Gastrocnemius medialis (tissue), 4 donors: ENCODE measurements around the gene BCAS2. TPM values are rescaled to one million over a fixed set of nuclear protein-coding genes. Genes with fewer than 3 reads are reported as not detected.
"Not testable (repeated sequence)": the region's sequence is repeated elsewhere in the genome, so short reads cannot be mapped to it uniquely, and the experiment has no call there.

Experiments used
- ATAC-seq, 2 donors: fragments of 150-250 bp; one replicate each; pipeline ENCODE4 v1.9.1; 2016
- DNase-seq, 2 donors: peaks; one replicate each; pipeline ENCODE4 v3.0.0-alpha.2; 2019
- H3K27ac ChIP-seq, 4 donors: fragments of 200-600 bp; sonication (generic); 1 replicate in 1 of 4; 2 replicates in 3 of 4; pipeline ENCODE4 v1.5.1; 2016 to 2018; ENCODE audit warnings: mild to moderate bottlenecking in 2 of 4, moderate library complexity in 1 of 4
- H3K27me3 ChIP-seq, 3 donors: fragments of 200-600 bp; sonication (generic) in 2 of 3; 1 replicate in 1 of 3; 2 replicates in 2 of 3; pipeline versions ENCODE4 v1.5.1 to v1.6.0; 2016 to 2019; ENCODE audit warnings: mild to moderate bottlenecking in 1 of 3, moderate library complexity in 1 of 3
- H3K36me3 ChIP-seq, 2 donors: fragments of 200-600 bp; sonication (generic) in 1 of 2; one replicate each; pipeline ENCODE4 v1.5.1; 2017 to 2018
- H3K4me1 ChIP-seq, 2 donors: fragments of 200-600 bp; sonication (generic) in 1 of 2; one replicate each; pipeline ENCODE4 v1.5.1; 2016 to 2017; ENCODE audit warnings: mild to moderate bottlenecking in 2 of 2
- H3K4me3 ChIP-seq, 4 donors: fragments of 200-600 bp; sonication (generic) in 3 of 4; 1 replicate in 1 of 4; 2 replicates in 3 of 4; pipeline ENCODE4 v1.5.1; 2016 to 2019; ENCODE audit warnings: mild to moderate bottlenecking in 2 of 4
- H3K9me3 ChIP-seq, 3 donors: fragments of 200-600 bp; sonication (generic) in 2 of 3; 1 replicate in 1 of 3; 2 replicates in 2 of 3; pipeline ENCODE4 v1.5.1; 2016 to 2019
- POLR2A ChIP-seq, 2 donors: fragments of 450-650 bp; IDR thresholded peaks; one replicate each; pipeline ENCODE4 v1.6.1; 2017; ENCODE audit warnings: antibody characterized with exemption in 2 of 2, mild to moderate bottlenecking in 2 of 2, moderate library complexity in 2 of 2
- in situ Hi-C, 4 donors: fragments of 200-750 bp; cut with MboI; loops; one replicate each; pipeline versions ENCODE4 v1.15.0 to v1.8.0; 2017; ENCODE audit warnings: low sequenced_read_pairs in 4 of 4
- intact Hi-C: fragments of 100-400 bp; cut with DNase I; formaldehyde crosslinking; loops from one replicate; pipeline ENCODE4 v1.15.1; 2023; ENCODE audit warnings: low total_unique reads
- total RNA-seq, 4 donors: library from RNA; depleted of rRNA; stranded (reverse); fragments of >200 nt; gene quantifications; one replicate each; pipeline versions ENCODE4 v1.1.0 to v1.2.3, GENCODE V29; 2016
- TF ChIP-seq, protein P1 (sequence below), 5 experiments: fragments of 450-650 bp in 3 of 5; fragments of 200-600 bp in 2 of 5; sonication (generic) in 2 of 5; IDR thresholded peaks in 4 of 5; conservative IDR thresholded peaks in 1 of 5; 1 replicate in 4 of 5; 2 replicates in 1 of 5; pipeline ENCODE4 v1.5.1; 2016 to 2019; ENCODE audit warnings: antibody characterized with exemption in 5 of 5, mild to moderate bottlenecking in 3 of 5, moderate library complexity in 3 of 5

The BCAS2 gene
- total RNA-seq, 4 donors from 2014 or later: 23.7 to 32.8 (median 25.2) TPM

DNA sequence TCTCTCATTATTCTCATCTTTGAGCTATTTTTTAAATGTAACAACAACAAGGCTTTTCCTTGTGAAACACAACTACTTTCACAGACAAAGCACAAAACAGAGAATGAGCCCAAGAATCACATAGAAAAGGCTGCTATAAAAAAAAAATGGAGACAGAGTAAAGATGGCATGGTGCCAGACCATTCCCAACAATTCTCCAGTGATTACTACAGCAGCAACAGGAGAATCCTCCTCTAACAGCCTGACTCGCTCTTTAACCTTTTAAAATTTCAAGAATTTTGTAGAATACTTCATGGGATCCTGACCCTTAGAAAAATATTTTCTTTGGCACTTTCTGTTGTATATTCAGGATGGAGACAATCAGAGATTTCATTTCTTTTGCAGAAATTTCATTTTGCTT is 3.8 kb upstream of the BCAS2 start:
- ATAC-seq (no peak), DNase-seq (no peak)
- H3K9me3 ChIP-seq: no peaks in the 10 kb centered on the region
- H3K36me3 ChIP-seq: peaks cover 0 to 40% of the 10 kb centered on the region in 2 donors
- peak overlapping the region in 3 of 4 donors; percentile 26 to 82 (median 34) for H3K27ac ChIP-seq
- H3K4me1 ChIP-seq: peaks cover 33 to 39% of the 10 kb centered on the region in 2 donors
- no peaks in the 10 kb centered on the region for H3K27me3 ChIP-seq
- in situ Hi-C loops (loop anchor here (10.0 to 25.0 kb wide), 3 partner anchors 170 to 180 kb away; partner anchors contain the start of gene CSDE1 (in 3 of the 4)), intact Hi-C loops (loop anchor here (10.0 kb wide), 1 partner anchor 770 kb away; the partner anchor contains the start of gene RSBN1)
- no peak overlapping the region for H3K4me3 ChIP-seq
- TF ChIP-seq, protein P1, sequence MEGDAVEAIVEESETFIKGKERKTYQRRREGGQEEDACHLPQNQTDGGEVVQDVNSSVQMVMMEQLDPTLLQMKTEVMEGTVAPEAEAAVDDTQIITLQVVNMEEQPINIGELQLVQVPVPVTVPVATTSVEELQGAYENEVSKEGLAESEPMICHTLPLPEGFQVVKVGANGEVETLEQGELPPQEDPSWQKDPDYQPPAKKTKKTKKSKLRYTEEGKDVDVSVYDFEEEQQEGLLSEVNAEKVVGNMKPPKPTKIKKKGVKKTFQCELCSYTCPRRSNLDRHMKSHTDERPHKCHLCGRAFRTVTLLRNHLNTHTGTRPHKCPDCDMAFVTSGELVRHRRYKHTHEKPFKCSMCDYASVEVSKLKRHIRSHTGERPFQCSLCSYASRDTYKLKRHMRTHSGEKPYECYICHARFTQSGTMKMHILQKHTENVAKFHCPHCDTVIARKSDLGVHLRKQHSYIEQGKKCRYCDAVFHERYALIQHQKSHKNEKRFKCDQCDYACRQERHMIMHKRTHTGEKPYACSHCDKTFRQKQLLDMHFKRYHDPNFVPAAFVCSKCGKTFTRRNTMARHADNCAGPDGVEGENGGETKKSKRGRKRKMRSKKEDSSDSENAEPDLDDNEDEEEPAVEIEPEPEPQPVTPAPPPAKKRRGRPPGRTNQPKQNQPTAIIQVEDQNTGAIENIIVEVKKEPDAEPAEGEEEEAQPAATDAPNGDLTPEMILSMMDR (IDR thresholded peaks at IDR 0.05 in 4 of 5, conservative IDR thresholded peaks at IDR 0.05 in 1 of 5): no peak
- TF ChIP-seq POLR2A (IDR thresholded peaks at IDR 0.05): no peak

DNA sequence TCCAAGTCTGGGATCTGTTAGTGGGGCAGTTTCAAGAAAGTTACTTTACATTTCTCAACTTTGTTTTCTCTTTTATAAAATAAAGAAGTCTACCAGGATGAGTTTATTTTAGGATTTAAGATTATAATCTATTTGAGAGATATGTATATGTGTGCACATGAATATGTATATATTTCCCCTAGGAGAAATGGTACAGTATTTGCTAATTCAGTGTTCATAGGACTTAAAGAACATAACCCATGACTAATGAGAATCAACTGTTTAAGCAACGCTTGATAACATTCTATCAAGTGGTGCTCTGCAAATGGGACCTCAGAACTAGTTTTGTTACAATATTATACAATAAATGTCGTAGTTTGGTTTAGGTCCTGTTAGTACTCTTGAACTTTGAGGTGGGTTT is 7.0 kb downstream of the BCAS2 start:
- no peak for ATAC-seq
- no peaks in the 10 kb centered on the region for H3K9me3 ChIP-seq
- TF ChIP-seq, protein P1 (IDR thresholded peaks at IDR 0.05 in 4 of 5, conservative IDR thresholded peaks at IDR 0.05 in 1 of 5): no peak
- no peak for TF ChIP-seq POLR2A (IDR thresholded peaks at IDR 0.05)
- peaks cover 0 to 1% of the 10 kb centered on the region in 2 donors for H3K4me1 ChIP-seq
- peaks cover 0 to 96% of the 10 kb centered on the region in 2 donors for H3K36me3 ChIP-seq
- no peak overlapping the region for H3K27ac ChIP-seq
- no peak for DNase-seq
- intact Hi-C loops: no loop called here
- in situ Hi-C loops: no loop called here
- no peak overlapping the region for H3K4me3 ChIP-seq
- no peaks in the 10 kb centered on the region for H3K27me3 ChIP-seq

DNA sequence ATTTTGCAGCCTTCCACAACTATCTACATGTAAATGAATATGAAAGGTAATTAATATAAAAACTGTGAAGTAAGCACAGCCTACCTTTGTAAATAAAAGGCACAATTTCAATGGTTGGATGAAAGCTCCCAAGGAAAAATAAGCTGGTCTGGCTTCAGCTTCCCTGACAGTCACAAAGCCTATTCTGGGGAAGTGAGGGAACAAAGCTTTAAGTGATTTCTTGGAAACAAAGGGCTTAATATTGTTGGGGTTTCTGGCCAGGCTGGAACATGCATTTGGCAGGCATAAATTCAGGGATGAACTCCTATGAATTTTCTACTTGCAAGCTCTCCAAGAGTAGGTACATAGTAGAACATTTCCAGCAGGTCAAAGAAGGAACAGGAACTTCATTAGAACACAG is 17.3 kb downstream of the BCAS2 start:
- TF ChIP-seq POLR2A (IDR thresholded peaks at IDR 0.05): no peak
- TF ChIP-seq, protein P1 (IDR thresholded peaks at IDR 0.05 in 4 of 5, conservative IDR thresholded peaks at IDR 0.05 in 1 of 5): no peak
- Histone ChIP-seq H3K36me3 (peaks cover 2 to 52% of the 10 kb centered on the region in 2 donors), H3K27me3 (no peaks in the 10 kb centered on the region), H3K9me3 (no peaks in the 10 kb centered on the region), H3K4me1 (no peaks in the 10 kb centered on the region), H3K27ac (no peak overlapping the region), H3K4me3 (no peak overlapping the region)
- intact Hi-C loops (no loop called here), in situ Hi-C loops (no loop called here)
- DNase-seq: no peak
- no peak for ATAC-seq

DNA sequence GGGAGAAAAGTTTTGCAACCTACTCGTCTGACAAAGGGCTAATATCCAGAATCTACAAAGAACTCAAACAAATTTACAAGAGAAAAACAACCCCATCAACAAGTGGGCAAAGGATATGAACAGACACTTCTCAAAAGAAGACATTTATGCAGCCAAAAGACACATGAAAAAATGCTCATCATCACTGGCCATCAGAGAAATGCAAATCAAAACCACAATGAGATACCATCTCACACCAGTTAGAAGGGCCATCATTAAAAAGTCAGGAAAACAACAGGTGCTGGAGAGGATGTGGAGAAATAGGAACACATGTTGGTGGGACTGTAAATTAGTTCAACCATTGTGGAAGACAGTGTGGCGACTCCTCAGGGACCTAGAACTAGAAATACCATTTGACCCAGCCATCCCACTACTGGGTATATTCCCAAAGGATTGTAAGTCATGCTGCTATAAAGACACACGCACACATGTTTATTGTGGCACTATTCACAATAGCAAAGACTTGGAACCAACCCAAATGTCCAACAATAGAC is 18.4 kb downstream of the BCAS2 start:
- H3K9me3 ChIP-seq, H3K4me3 ChIP-seq, ATAC-seq, H3K4me1 ChIP-seq, in situ Hi-C loops, intact Hi-C loops, DNase-seq, H3K27me3 ChIP-seq, H3K27ac ChIP-seq: not testable (repeated sequence)
- peaks cover 2 to 43% of the 10 kb centered on the region in 2 donors for H3K36me3 ChIP-seq

DNA sequence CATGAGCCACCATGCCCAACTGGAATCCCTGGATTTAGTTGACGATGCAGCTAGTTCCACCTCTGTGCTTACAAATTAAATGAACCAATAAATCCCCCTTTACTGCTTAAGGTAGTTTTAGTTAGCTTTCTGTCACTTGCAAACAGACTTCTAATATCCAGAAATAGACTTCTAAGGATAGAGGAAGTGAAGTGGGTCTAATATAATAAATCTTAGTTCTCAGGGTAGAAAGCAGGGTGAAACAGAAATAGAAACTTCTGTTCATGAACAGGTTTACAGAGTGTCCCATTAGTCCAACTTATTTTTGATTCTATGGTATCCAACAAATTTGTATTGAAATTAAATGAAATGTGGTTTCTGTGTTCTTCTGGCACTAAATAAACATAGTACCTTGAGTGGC is 20.1 kb downstream of the BCAS2 start:
- in situ Hi-C loops: no loop called here
- intact Hi-C loops: no loop called here
- ATAC-seq: no peak

More for the DNA sequence above, 20.1 kb downstream of the BCAS2 start:
- H3K4me1 ChIP-seq: no peaks in the 10 kb centered on the region
- no peaks in the 10 kb centered on the region for H3K27me3 ChIP-seq
- H3K36me3 ChIP-seq: peaks cover 0 to 26% of the 10 kb centered on the region in 2 donors
- H3K4me3 ChIP-seq: no peak overlapping the region
- DNase-seq: no peak
- H3K9me3 ChIP-seq: no peaks in the 10 kb centered on the region
- TF ChIP-seq, protein P1 (IDR thresholded peaks at IDR 0.05 in 4 of 5, conservative IDR thresholded peaks at IDR 0.05 in 1 of 5): no peak
- no peak for TF ChIP-seq POLR2A (IDR thresholded peaks at IDR 0.05)
- H3K27ac ChIP-seq: no peak overlapping the region
